NCI-H82 treated with DMSO at 0.1 percent for 48 hours (cell line): Measurements from ENCODE around the gene SLC9B2.

ENCODE experiments used
- DNase-seq: peaks from one replicate; lab custom pipeline; 2025; ENCODE audit not compliant: unreplicated experiment; lab: John Stamatoyannopoulos, UW

SLC9B2 gene, protein sequence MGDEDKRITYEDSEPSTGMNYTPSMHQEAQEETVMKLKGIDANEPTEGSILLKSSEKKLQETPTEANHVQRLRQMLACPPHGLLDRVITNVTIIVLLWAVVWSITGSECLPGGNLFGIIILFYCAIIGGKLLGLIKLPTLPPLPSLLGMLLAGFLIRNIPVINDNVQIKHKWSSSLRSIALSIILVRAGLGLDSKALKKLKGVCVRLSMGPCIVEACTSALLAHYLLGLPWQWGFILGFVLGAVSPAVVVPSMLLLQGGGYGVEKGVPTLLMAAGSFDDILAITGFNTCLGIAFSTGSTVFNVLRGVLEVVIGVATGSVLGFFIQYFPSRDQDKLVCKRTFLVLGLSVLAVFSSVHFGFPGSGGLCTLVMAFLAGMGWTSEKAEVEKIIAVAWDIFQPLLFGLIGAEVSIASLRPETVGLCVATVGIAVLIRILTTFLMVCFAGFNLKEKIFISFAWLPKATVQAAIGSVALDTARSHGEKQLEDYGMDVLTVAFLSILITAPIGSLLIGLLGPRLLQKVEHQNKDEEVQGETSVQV

DNA sequence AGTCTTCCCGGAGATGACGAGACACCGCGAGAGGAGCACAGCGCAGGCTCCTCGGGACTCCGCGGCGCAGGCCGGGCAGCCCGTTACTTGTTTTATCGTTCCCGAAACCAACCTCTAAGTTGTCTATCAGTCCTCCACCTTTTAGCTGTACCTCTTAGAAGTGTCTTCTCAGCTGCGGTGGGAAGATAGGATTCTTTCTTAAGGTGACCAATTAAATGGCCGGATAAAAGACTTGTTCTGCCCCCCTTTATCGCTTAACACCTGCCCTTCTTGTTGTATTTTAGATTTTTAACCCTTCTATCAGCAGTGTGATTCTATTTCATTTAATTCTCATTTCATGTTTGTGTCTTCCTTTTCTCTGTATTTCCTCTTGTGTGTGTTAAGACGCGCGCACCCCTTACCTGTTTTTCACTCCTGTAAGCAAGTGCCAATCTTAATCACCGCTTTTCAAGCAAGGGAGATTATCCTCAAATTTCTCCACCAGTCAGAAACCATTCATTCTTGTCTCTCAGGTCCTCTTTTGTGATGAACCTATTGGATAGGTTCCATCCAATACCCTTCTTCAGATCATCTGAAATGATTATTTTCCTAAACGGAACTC is at the start of gene SLC9B2:
Gene SLC9B2, minus strand, starts transcription at position 15 of the 601 bp plus-strand sequence. CDS start 9,211 bp downstream, outside the sequence.
- DNase-seq, result no peak

GRCh38 chr4:103126126-103126525 is 49.6 kb upstream of the SLC9B2 start:
- DNase-seq, result no peak

DNA sequence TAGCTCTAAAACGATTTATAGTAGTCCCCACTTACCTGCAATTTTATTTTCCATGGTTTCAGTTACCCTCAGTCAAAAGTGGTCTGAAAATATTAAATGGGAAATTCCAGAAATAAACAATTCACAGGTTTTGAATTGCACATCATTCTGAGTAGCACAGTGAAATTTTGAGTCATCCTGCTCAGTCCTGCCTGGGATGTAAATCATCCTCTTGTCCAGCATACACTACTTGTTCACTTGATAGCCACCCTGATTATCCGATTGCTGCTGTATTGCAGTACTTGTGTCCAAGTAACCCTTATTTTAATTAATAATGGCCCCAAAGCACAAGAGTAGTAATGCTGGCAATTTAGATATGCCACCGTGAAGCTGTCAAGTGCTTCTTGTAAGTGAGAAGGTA is 46.6 kb upstream of the SLC9B2 start:
- DNase-seq, result no peak

DNA sequence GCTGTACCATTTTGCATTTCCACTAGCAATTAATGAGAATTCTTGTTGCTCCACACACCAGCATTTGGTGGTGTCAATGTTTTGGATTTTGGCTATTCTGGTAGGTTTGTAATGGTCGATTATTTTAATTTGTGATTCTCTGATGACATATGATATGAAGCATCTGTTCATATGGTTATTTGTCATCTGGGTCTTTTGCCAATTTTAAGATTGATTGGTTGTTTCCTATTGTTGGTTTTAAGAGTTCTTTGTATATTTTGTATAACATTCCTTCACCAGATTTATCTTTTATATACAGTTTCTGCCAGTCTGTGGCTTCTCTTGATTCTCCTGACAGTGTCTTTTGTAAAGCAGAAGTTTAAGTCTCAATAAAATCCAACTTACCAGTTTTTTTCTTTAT is 41.6 kb upstream of the SLC9B2 start:
- no peak for DNase-seq

DNA sequence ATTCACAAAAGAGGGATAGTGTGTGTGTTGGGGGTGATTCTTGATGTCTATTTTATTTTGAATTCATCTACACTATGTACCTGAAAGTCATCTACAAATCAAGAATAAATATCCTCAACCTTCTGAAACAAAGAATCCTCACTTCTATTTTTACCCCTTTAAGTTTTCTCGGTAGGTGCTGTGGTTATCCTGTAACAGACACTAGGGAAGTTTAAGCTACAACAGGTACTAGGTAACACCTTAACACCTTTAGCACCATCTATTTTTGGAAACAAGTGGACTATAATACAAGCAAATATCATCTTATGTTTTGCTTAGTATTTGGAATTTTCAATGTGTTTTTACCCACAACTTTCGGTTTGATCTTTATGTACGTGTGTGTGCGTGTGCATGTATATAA is 35.0 kb upstream of the SLC9B2 start:
- DNase-seq, result no peak

DNA sequence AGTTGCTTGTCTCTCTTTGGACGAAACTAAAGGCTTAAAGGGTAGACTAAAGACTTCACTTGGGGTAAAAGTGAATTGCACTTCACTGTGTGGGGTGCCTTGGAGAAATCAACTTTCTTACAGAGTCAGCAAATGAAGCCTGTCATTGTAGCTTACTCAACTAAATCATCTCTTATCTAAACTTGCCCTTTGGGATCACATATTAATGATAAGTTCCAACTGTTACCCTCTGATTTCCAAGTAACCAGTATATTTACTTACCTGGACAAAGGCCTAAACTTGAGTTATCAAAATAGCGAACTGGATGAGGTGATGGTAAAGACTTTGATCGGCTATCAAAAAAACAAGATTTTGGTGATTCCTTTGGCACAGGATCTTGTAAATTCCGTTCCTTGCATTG is 32.0 kb upstream of the SLC9B2 start:
- no peak for DNase-seq

DNA sequence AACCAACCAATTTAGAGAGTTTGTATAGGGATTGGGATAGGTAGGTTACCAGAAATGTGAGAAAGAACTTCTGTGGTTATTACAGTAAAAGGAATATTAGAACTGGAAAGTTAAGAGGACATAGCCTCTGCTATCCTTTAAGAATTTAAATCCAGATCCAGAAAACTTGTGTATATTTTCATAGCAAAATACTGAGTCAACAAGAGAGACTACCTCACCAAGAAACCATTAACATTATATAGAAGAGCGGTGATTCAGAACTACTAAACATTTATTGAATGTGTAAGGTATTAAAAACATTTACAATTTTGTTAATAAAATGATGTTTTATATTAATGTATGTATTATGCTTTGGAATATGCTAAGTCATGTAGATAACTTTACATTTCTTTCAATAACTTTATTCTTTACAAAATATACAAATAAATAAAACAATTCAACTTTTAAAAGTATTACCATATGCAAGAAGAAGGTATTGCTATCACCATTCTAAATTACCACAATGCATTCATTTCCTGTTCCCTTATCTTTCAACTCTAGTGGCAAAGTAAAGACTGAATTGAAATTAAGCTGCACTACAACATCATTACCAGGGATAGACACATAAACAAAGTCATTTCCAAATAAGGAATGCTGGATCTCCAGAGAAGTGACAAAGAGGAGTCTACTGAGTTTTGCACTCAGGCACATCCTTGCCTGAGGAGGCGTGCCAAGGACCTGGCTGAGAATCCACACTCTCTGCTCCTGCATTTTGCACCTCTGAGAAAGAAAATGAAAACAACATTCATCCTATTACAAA is 29.2 kb upstream of the SLC9B2 start:
- DNase-seq, result no peak

DNA sequence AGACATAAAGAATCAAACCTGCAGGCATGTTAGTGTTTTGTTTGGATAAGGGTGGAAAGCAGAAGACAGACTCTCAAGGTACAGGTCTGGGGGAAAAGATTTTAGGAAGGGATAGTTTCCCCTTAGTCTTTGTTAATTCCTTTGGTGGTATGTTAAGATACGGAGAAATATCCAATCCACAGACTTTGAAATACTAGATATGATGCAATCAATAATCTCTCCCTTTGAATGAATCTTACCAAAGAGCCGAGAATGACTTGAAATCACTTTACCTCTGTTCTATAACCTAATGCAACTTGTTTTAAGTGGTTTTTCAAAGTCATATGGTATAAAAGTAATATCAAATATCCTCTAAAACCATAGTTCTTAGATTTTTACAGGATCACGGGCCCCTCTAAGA is 28.3 kb upstream of the SLC9B2 start:
- DNase-seq, result no peak

DNA sequence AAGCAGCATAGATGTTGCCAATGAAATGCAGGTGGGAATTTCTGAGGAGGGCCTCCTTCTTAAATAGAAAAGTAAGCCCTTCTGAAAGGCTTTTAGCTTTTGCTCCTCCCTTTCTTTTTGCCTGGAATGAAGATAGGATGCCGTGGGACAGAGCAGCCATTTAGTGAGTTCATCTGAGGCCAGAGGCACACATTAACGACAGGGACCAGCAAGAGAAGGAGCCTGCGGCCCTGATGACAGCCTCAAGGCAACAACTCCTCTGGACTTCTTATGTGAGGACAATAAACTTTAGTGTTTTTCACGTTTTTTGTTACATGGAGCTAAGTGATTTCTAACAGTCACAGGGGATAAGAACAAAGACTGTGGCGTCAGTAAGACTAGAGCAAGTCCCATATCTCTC is 24.1 kb upstream of the SLC9B2 start:
- DNase-seq, result no peak

DNA sequence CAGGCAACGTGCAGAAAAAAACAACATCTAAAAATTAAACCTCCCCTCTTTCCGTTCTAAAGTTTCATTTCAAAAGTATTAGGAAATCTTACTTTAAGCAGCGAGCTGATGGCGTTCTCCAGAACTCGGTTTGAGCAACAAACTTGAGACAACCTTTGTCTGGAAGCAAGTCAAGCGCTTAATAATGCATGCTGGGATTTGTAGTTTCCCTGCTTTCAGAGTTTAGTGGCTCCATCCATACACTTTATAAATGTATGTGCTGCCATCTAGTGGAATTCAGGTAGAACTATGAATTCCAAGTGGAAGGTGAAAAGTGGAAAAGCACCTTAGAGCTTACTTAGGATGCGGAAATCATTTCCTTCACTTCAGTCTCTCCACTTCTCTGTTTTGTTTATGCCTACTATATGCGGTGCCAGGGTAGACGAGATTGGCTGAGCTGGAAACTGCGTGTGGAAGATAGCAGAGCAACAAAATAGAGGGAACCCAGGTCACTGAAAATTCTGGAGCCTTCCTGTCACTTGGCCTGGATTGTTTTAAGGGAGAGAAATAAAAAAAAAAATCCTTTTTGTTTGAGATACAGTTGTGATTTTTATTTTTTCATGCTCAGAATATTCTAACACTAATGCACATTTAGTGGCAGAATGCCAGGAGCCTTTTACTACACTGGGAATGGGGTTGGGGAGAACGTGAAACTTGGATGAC is 23.3 kb upstream of the SLC9B2 start, which contains the start of gene BDH2:
Gene BDH2, minus strand, starts transcription at position 144 of the 702 bp plus-strand sequence. CDS start 3,580 bp downstream, outside the sequence.
- peak; percentile 78 for DNase-seq

- DNase-seq, result no peak
Observed at GRCh38 chr4:103098756-103099440, 22.3 kb upstream of the SLC9B2 start.

DNA sequence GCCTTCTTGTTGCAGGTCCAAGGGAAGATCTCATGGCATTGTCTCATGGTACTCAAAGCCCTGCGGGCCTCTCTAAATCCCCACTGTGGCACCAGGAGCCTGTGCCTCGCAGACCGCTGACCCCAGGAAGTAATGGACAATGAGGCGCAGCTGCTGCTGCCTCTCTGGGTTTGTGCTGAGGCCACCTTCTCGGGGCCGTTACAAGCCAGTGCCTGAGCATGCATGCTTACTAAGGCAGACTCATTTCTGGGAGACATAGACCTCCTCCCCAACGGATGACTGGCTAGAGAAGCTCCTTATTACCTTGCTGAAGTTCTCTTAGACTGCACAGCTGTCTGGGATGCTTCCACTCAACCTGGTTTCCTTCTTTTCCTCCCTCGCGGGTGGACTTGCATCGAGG is 21.8 kb upstream of the SLC9B2 start:
- DNase-seq, result no peak

DNA sequence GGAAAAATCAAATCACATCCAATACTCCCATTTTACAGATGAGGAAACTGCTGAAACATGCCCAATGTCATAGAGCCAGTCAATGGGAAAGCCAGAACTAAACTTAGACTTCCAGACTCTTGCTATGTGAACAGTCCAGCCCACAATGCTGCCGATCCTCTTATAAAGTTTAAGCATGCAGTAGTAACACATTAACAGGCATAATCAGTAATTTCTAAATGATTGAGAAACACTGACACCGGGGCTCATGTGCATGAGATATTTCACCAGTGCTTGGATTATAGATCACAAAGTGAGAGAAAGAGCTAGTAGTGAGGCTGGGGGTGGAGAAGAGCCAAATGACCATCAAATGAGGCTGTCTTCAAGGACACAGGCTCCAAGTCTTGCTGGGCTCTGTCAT is 20.6 kb upstream of the SLC9B2 start:
- no peak for DNase-seq

- DNase-seq, result no peak
Observed at GRCh38 chr4:103095080-103095479, 18.5 kb upstream of the SLC9B2 start.

- DNase-seq, result no peak
Observed at GRCh38 chr4:103092245-103092644, 15.7 kb upstream of the SLC9B2 start.

- DNase-seq, result peak; percentile 26
Observed at GRCh38 chr4:103091601-103092223, 15.2 kb upstream of the SLC9B2 start.

GRCh38 chr4:103089481-103089880 is 12.9 kb upstream of the SLC9B2 start:
- DNase-seq, result no peak

DNA sequence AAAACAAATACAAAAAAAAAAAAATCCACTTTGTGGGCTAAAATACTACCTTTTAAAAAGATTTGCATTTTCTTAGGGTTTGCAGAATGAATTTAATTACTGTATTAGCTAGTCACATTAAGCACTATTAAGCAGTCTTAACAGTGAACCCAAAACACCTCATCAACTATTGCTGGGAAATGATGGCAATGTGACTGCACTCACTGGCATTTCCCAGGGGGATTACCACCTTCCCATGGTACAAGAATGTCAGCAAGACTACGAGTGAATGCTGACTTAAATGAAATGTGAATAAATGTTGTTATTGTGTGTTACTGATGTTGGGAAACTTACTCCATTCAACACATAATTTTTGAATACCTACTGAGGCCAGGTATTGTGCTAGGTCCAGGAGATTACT is 10.0 kb upstream of the SLC9B2 start:
- DNase-seq, result no peak

DNA sequence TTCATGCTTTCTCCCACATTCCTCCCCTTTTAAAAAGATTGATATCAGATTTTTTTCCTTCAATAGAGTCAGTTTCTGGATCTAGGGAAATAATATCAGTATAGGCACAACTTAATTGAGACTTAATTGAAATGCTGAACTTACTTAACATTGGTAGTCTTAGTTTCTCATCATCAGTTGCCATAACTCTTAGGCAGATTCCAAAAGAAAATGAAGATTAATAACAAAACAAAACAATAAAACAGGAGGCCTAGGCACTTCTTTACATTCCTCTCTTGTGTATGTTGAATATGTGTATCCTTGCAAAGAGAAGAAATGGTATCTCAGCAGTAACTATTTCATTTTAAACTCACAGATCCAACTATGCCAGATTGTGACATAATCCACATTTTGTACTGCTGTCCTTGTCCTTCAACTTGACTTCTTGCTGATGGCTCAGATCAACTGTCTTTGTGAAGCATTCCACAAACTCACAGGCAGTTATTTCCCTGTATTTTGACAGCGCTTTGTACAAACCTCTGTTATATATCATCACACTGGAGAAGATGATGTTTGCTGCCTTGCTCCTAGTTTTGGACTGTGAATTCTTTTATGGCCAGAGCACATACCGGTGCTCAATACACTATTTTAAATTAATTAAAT is 9.1 kb upstream of the SLC9B2 start:
- DNase-seq, result no peak
